CD14-positive monocyte (primary cell): ENCODE data around the gene TBL1XR1. TPM values are rescaled to one million over a fixed set of nuclear protein-coding genes. Genes with fewer than 3 reads are reported as not detected.
"Not testable (repeated sequence)": the region's sequence is repeated elsewhere in the genome, so short reads cannot be mapped to it uniquely, and the experiment has no call there.

ENCODE experiments used
- DNase-seq, 3 donors: peaks; one replicate each; pipeline ENCODE4 v3.0.0-alpha.2; 2011 to 2022
- H2AFZ ChIP-seq: 2 replicates; pipeline ENCODE4 v1.6.0; 2012; ENCODE audit warnings: mild to moderate bottlenecking, low read depth, low read length, inconsistent platforms; ENCODE audit not compliant: insufficient read depth, poor library complexity, severe bottlenecking
- H3K27ac ChIP-seq, 2 donors: 1 replicate in 1 of 2; 2 replicates in 1 of 2; pipeline ENCODE4 v1.5.1; 2012 to 2013; ENCODE audit warnings: low read length in 2 of 2, control low read depth in 1 of 2, inconsistent platforms in 1 of 2, low read depth in 1 of 2, mild to moderate bottlenecking in 1 of 2
- H3K27me3 ChIP-seq, 2 donors: one replicate each; pipeline versions ENCODE4 v1.6.0 to v1.6.1; 2011 to 2013; ENCODE audit warnings: low read length in 2 of 2; ENCODE audit not compliant: control insufficient read depth in 2 of 2, insufficient read depth in 2 of 2
- H3K36me3 ChIP-seq, 2 donors: replicated peaks in 1 of 2; 1 replicate in 1 of 2; 2 replicates in 1 of 2; pipeline versions ENCODE4 v1.5.1 to v1.6.1; 2012 to 2013; ENCODE audit warnings: low read length in 2 of 2, control low read depth in 1 of 2, inconsistent platforms in 1 of 2, mild to moderate bottlenecking in 1 of 2; ENCODE audit not compliant: insufficient read depth in 2 of 2, control insufficient read depth in 1 of 2
- H3K4me1 ChIP-seq, 2 donors: 1 replicate in 1 of 2; 2 replicates in 1 of 2; pipeline versions ENCODE4 v1.5.1 to v1.6.1; 2012 to 2013; ENCODE audit warnings: low read length in 2 of 2, control low read depth in 1 of 2, inconsistent platforms in 1 of 2, mild to moderate bottlenecking in 1 of 2, moderate library complexity in 1 of 2; ENCODE audit not compliant: insufficient read depth in 2 of 2, control insufficient read depth in 1 of 2
- H3K4me2 ChIP-seq: replicated peaks from 2 replicates; pipeline ENCODE3; 2012; ENCODE audit warnings: low read length, moderate library complexity, mild to moderate bottlenecking; ENCODE audit not compliant: poor library complexity, severe bottlenecking; ENCODE audit errors: extremely low read depth
- H3K4me3 ChIP-seq, 3 experiments: fragments of 200-600 bp in 1 of 3; sonication (generic) in 1 of 3; replicated peaks in 1 of 3; 1 replicate in 2 of 3; 2 replicates in 1 of 3; pipeline ENCODE4 v1.5.1; 2011 to 2013; ENCODE audit warnings: low read length in 3 of 3, mild to moderate bottlenecking in 3 of 3, control low read depth in 2 of 3, low read depth in 2 of 3, inconsistent platforms in 1 of 3, moderate library complexity in 1 of 3
- H3K79me2 ChIP-seq: 2 replicates; pipeline ENCODE4 v1.6.0; 2012; ENCODE audit warnings: mild to moderate bottlenecking, control low read depth, inconsistent platforms, low read length, moderate library complexity; ENCODE audit not compliant: insufficient read depth
- H3K9ac ChIP-seq: 2 replicates; pipeline ENCODE4 v1.6.0; 2017; ENCODE audit warnings: low read length, mild to moderate bottlenecking; ENCODE audit not compliant: insufficient read depth, poor library complexity, severe bottlenecking
- H3K9me3 ChIP-seq, 2 donors: replicated peaks in 1 of 2; 1 replicate in 1 of 2; 2 replicates in 1 of 2; pipeline versions ENCODE4 v1.5.1 to v1.6.1; 2012 to 2013; ENCODE audit warnings: low read length in 2 of 2, control low read depth in 1 of 2; ENCODE audit not compliant: control insufficient read depth in 1 of 2, insufficient read depth in 1 of 2
- H4K20me1 ChIP-seq: 2 replicates; pipeline ENCODE4 v1.6.0; 2012; ENCODE audit warnings: mild to moderate bottlenecking, low read length, control low read depth, moderate library complexity; ENCODE audit not compliant: insufficient read depth
- H3K27ac Mint-ChIP-seq, 7 donors: one replicate each; pipeline ENCODE4 v1.8.0; 2020; ENCODE audit warnings: mild to moderate bottlenecking in 7 of 7, mixed read lengths in 7 of 7, moderate library complexity in 6 of 7, inconsistent platforms in 2 of 7
- H3K27me3 Mint-ChIP-seq, 3 donors: one replicate each; pipeline ENCODE4 v1.8.0; 2021 to 2022; ENCODE audit warnings: low read depth in 3 of 3, mild to moderate bottlenecking in 3 of 3, mixed read lengths in 3 of 3, moderate library complexity in 3 of 3, inconsistent platforms in 1 of 3
- H3K36me3 Mint-ChIP-seq, 2 donors: one replicate each; pipeline ENCODE4 v1.8.0; 2020; ENCODE audit warnings: mixed read lengths in 2 of 2, inconsistent platforms in 1 of 2, mild to moderate bottlenecking in 1 of 2
- H3K4me1 Mint-ChIP-seq: one replicate; pipeline ENCODE4 v1.8.0; 2020; ENCODE audit warnings: mild to moderate bottlenecking, mixed read lengths
- H3K4me3 Mint-ChIP-seq, 2 donors: one replicate each; pipeline ENCODE4 v1.8.0; 2020; ENCODE audit warnings: mild to moderate bottlenecking in 2 of 2, mixed read lengths in 2 of 2, moderate library complexity in 1 of 2
- H3K9me3 Mint-ChIP-seq, 7 donors: one replicate each; pipeline ENCODE4 v1.8.0; 2020 to 2022; ENCODE audit warnings: mixed read lengths in 7 of 7, mild to moderate bottlenecking in 6 of 7, moderate library complexity in 6 of 7, inconsistent platforms in 2 of 7
- WGBS: methylation state at CpG from one replicate; pipeline ENCODE4 v1.1.5; 2013; ENCODE audit warnings: missing lambda C conversion rate; ENCODE audit not compliant: insufficient coverage; 5-methylcytosine and 5-hydroxymethylcytosine counted together
- intact Hi-C, 2 donors: fragments of 100-400 bp; cut with micrococcal nuclease; formaldehyde crosslinking; loops; one replicate each; pipeline versions ENCODE4 v1.15.0 to v1.15.1; 2023
- polyA plus RNA-seq, 3 donors: library from polyadenylated mRNA; depleted of rRNA in 1 of 3; unstranded in 2 of 3; stranded (reverse) in 1 of 3; fragments of 300-500 nt in 2 of 3; fragments of >200 nt in 1 of 3; fragmentation: Illumina TruSeq in 2 of 3; gene quantifications; 1 replicate in 2 of 3; 2 replicates in 1 of 3; pipeline ENCODE4 v1.2.3, GENCODE V29; 2012 to 2021
- TF ChIP-seq, protein P1 (sequence below): fragments of 200-600 bp; IDR thresholded peaks from one replicate; pipeline ENCODE4 v1.8.0; 2022; ENCODE audit warnings: antibody characterized with exemption, mild to moderate bottlenecking

TBL1XR1 gene
- polyA plus RNA-seq, 3 donors = 10.2 to 20.4 (median 18.3) TPM

DNA sequence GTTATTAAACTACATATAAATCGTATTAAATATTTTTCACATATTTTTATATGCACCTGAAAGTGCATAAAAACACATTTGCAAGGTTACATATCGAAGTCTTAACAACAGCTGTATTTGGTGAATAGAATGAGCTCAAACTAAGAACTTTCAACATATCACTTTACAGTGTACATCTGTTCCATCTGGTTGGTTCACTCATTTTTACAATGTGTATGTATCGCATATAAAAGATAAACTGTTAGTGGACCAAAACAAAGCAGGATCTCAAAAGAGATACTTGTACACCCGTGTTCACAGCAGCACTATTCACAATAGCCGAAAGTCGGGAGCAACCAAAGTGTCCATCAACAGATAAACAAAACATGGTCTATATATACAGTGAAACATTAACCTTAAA lies 55.8 kb downstream of the TBL1XR1 start:
- Mint-ChIP-seq H3K4me3 (no peak overlapping the region), H3K27ac (peak overlapping the region in 1 of 7 donors; percentile 76), H3K27me3 (no peaks in the 10 kb centered on the region), H3K4me1 (peaks cover 40% of the 10 kb centered on the region), H3K36me3 (peaks cover 7 to 17% of the 10 kb centered on the region in 2 donors), H3K9me3 (peaks cover 0 to 4% (median 0%) of the 10 kb centered on the region in 7 donors)
- TF ChIP-seq, protein P1, sequence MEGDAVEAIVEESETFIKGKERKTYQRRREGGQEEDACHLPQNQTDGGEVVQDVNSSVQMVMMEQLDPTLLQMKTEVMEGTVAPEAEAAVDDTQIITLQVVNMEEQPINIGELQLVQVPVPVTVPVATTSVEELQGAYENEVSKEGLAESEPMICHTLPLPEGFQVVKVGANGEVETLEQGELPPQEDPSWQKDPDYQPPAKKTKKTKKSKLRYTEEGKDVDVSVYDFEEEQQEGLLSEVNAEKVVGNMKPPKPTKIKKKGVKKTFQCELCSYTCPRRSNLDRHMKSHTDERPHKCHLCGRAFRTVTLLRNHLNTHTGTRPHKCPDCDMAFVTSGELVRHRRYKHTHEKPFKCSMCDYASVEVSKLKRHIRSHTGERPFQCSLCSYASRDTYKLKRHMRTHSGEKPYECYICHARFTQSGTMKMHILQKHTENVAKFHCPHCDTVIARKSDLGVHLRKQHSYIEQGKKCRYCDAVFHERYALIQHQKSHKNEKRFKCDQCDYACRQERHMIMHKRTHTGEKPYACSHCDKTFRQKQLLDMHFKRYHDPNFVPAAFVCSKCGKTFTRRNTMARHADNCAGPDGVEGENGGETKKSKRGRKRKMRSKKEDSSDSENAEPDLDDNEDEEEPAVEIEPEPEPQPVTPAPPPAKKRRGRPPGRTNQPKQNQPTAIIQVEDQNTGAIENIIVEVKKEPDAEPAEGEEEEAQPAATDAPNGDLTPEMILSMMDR = no peak
- H3K36me3 ChIP-seq = peaks cover 0 to 12% of the 10 kb centered on the region in 2 donors
- H3K9ac ChIP-seq = no peak overlapping the region
- peaks cover 100% of the 10 kb centered on the region for H3K79me2 ChIP-seq
- no peak overlapping the region for H3K4me2 ChIP-seq
- WGBS = 100% methylated on average over 1 of the region's 6 CpGs
- peaks cover 97% of the 10 kb centered on the region for H4K20me1 ChIP-seq
- no peaks in the 10 kb centered on the region for H3K27me3 ChIP-seq
- no peaks in the 10 kb centered on the region for H3K9me3 ChIP-seq
- peak overlapping the region in 1 of 2 donors; percentile 35 for H3K27ac ChIP-seq
- H2AFZ ChIP-seq = no peak overlapping the region
- H3K4me3 ChIP-seq = no peak overlapping the region
- no peak for DNase-seq
- peaks cover 16 to 19% of the 10 kb centered on the region in 2 donors for H3K4me1 ChIP-seq
- intact Hi-C loops = no loop called here

DNA sequence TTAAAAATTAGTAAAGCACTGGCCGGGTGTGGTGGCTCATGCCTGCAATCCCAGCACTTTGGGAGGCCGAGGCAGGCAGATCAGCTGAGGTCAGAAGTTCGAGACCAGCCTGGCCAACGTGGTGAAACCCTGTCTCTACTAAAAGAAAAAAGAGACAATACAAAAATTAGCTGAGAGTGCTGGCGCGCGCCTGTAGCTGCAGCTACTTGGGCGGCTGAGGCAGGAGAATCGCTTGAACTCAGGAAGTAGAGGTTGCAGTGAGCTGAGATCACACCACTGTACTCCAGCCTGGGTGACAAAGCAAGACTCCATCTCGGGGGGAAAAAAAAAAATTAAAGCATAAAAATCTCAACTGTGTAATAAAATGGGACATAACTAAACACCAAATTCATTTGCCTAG lies 58.1 kb downstream of the TBL1XR1 start:
- H3K27me3 ChIP-seq, H3K27ac ChIP-seq, H3K4me2 ChIP-seq, H3K9me3 ChIP-seq, H3K4me3 ChIP-seq, H3K4me3 Mint-ChIP-seq, DNase-seq, H3K9ac ChIP-seq, H3K27me3 Mint-ChIP-seq, intact Hi-C loops, H3K9me3 Mint-ChIP-seq, H3K36me3 ChIP-seq, H2AFZ ChIP-seq: not testable (repeated sequence)
- H3K79me2 ChIP-seq = peaks cover 98% of the 10 kb centered on the region
- peaks cover 7 to 17% of the 10 kb centered on the region in 2 donors for H3K4me1 ChIP-seq
- Mint-ChIP-seq H3K4me1 (peaks cover 36% of the 10 kb centered on the region), H3K27ac (peak overlapping the region in 5 of 7 donors; percentile 25 to 63 (median 45)), H3K36me3 (peaks cover 9 to 11% of the 10 kb centered on the region in 2 donors)
- 85% methylated on average over 4 of the region's 10 CpGs for WGBS
- H4K20me1 ChIP-seq = peaks cover 94% of the 10 kb centered on the region
